ENCODE measurements around the gene FZD7.

DNA sequence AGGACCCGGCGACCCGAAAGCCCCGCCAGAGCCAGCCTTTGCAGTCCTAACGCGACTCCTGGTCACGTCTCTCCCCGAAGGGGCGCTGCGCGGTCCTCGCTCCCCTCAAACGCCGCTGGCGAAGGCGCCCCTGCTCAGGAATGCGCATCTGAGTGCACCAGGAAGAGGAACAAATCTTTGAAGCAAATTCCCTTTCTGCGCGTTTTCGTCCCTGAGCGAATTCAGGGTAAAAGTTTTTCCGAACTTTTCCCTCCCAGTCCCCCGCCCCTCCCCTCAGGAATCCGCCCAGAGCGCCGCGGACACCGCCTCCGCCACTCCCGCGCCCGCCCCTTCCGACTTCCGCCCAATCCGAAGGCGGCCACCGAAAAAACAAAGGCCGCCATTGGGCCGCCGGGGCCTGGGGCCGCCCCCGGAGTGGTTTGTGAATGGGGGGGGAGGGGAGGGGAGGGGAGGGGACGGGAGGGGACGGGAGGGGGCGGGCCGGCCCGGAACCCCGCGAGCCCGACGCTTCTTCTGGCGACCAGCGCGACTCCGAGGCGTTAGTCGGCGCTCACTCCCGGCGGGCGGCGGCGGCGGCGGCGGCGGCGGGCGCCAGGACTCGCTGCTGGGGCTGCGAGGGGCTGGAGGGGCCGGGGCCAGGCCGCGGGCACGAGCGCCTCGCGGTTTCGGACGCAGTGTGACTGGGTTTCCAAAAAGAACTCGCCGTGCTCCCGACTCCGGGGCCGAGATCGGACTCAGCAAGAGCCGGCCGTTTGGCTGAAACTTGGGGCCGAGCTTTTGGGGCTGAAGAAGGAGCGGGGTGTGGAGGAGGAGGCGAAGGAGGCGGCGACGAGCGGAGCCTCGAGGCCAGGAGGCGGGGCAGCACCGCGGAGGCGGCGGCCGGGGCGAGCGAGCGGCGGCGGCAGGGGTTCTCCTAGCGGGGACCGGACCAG, at the start of gene FZD7:
- TF ChIP-seq TCF7L2 (IDR thresholded peaks at IDR 0.05; ENCODE audit: borderline replicate concordance, extremely low read depth, insufficient read depth, insufficient read length) (no peak), JUND (IDR thresholded peaks at IDR 0.05) (no peak), EZH2phosphoT487 (IDR thresholded peaks at IDR 0.05; ENCODE audit: borderline replicate concordance) (no peak), EZH2 (IDR thresholded peaks at IDR 0.05) (no peak)
- TF ChIP-seq, protein P1, sequence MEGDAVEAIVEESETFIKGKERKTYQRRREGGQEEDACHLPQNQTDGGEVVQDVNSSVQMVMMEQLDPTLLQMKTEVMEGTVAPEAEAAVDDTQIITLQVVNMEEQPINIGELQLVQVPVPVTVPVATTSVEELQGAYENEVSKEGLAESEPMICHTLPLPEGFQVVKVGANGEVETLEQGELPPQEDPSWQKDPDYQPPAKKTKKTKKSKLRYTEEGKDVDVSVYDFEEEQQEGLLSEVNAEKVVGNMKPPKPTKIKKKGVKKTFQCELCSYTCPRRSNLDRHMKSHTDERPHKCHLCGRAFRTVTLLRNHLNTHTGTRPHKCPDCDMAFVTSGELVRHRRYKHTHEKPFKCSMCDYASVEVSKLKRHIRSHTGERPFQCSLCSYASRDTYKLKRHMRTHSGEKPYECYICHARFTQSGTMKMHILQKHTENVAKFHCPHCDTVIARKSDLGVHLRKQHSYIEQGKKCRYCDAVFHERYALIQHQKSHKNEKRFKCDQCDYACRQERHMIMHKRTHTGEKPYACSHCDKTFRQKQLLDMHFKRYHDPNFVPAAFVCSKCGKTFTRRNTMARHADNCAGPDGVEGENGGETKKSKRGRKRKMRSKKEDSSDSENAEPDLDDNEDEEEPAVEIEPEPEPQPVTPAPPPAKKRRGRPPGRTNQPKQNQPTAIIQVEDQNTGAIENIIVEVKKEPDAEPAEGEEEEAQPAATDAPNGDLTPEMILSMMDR (IDR thresholded peaks at IDR 0.05 in 2 of 3, conservative IDR thresholded peaks at IDR 0.05 in 1 of 3; ENCODE audit: borderline replicate concordance in 1 of 3, insufficient read depth in 1 of 3, low read depth in 2 of 3, low read length in 2 of 3): peak in 2 of 3 experiments; percentile 30 to 35; a peak in 3 of 6 replicates

Data from HCT116 (cell line).